ENCODE data around the gene FLRT1.

FLRT1 gene

GRCh38 chr11:64070314-64070681 is 34.6 kb downstream of the FLRT1 start:
- no peak for TF ChIP-seq CTCF (IDR thresholded peaks at IDR 0.05; ENCODE audit: extremely low read depth, insufficient read depth, missing control alignments)
- no peak for DNase-seq (ENCODE audit: low spot score)
- in situ Hi-C loops (cut with MboI; ENCODE audit: low pct_unique_long_range_greater_than_20kb, low sequenced_read_pairs, unreplicated experiment) = no loop called here

- no peak for DNase-seq (ENCODE audit: low spot score)
- no peak for TF ChIP-seq CTCF (IDR thresholded peaks at IDR 0.05; ENCODE audit: extremely low read depth, insufficient read depth, missing control alignments)
- in situ Hi-C loops (cut with MboI; ENCODE audit: low pct_unique_long_range_greater_than_20kb, low sequenced_read_pairs, unreplicated experiment) = no loop called here
Observed at GRCh38 chr11:64071849-64072248, 36.1 kb downstream of the FLRT1 start.

GRCh38 chr11:64072403-64072802 is 36.7 kb downstream of the FLRT1 start:
- TF ChIP-seq CTCF (IDR thresholded peaks at IDR 0.05; ENCODE audit: extremely low read depth, insufficient read depth, missing control alignments) = no peak
- in situ Hi-C loops (cut with MboI; ENCODE audit: low pct_unique_long_range_greater_than_20kb, low sequenced_read_pairs, unreplicated experiment) = no loop called here
- no peak for DNase-seq (ENCODE audit: low spot score)

GRCh38 chr11:64072871-64073270 is 37.1 kb downstream of the FLRT1 start:
- TF ChIP-seq CTCF (IDR thresholded peaks at IDR 0.05; ENCODE audit: extremely low read depth, insufficient read depth, missing control alignments) = no peak
- in situ Hi-C loops (cut with MboI; ENCODE audit: low pct_unique_long_range_greater_than_20kb, low sequenced_read_pairs, unreplicated experiment) = no loop called here
- no peak for DNase-seq (ENCODE audit: low spot score)

- in situ Hi-C loops (cut with MboI; ENCODE audit: low pct_unique_long_range_greater_than_20kb, low sequenced_read_pairs, unreplicated experiment) = no loop called here
- DNase-seq (ENCODE audit: low spot score) = no peak
- TF ChIP-seq CTCF (IDR thresholded peaks at IDR 0.05; ENCODE audit: extremely low read depth, insufficient read depth, missing control alignments) = no peak
Observed at GRCh38 chr11:64073542-64073941, 37.8 kb downstream of the FLRT1 start.

- no peak for TF ChIP-seq CTCF (IDR thresholded peaks at IDR 0.05; ENCODE audit: extremely low read depth, insufficient read depth, missing control alignments)
- no peak for DNase-seq (ENCODE audit: low spot score)
Observed at GRCh38 chr11:64074239-64074638, 38.5 kb downstream of the FLRT1 start.

GRCh38 chr11:64076758-64077157 is 41.0 kb downstream of the FLRT1 start:
- TF ChIP-seq CTCF (IDR thresholded peaks at IDR 0.05; ENCODE audit: extremely low read depth, insufficient read depth, missing control alignments) = no peak
- in situ Hi-C loops (cut with MboI; ENCODE audit: low pct_unique_long_range_greater_than_20kb, low sequenced_read_pairs, unreplicated experiment) = no loop called here
- DNase-seq (ENCODE audit: low spot score) = no peak

More at GRCh38 chr11:64074239-64074638, 38.5 kb downstream of the FLRT1 start:
- in situ Hi-C loops (cut with MboI; ENCODE audit: low pct_unique_long_range_greater_than_20kb, low sequenced_read_pairs, unreplicated experiment) = no loop called here

Measured in GM13977 (cell line).